H1 (cell line): Measurements from ENCODE around the gene S100A12. TPM values are rescaled to one million over a fixed set of nuclear protein-coding genes. Genes with fewer than 3 reads are reported as not detected.

Experiments
- CTCF ChIA-PET: fragments of 300-600 bp; sonication (Branson Sonifier 250); formaldehyde crosslinking; loops from one replicate; lab custom pipeline; 2021; ENCODE audit not compliant: partially characterized antibody; lab: Charles Lee
- POLR2A ChIA-PET: fragments of 300-600 bp; sonication (Branson Sonifier 250); formaldehyde crosslinking; loops from one replicate; lab custom pipeline; 2021; ENCODE audit warnings: inconsistent platforms; ENCODE audit not compliant: partially characterized antibody; lab: Charles Lee
- DNase-seq, 2 experiments: peaks; one replicate each; pipeline versions ENCODE4 v3.0.0 to v3.0.0-alpha.2; 2010 to 2022; ENCODE audit warnings: low spot score in 2 of 2, low read depth in 1 of 2, mixed read lengths in 1 of 2
- FAIRE-seq: peaks from 2 replicates; lab custom pipeline; 2011; peaks lifted over from hg19 to GRCh38; lab: Jason Lieb, UNC
- H2AFZ ChIP-seq: 2 replicates; pipeline ENCODE4 v1.8.1; 2012; ENCODE audit warnings: low read length, inconsistent platforms
- H2AK5ac ChIP-seq: 2 replicates; pipeline ENCODE4 v1.6.1; 2013; ENCODE audit warnings: low read depth, low read length
- H2BK120ac ChIP-seq: replicated peaks from 2 replicates; pipeline ENCODE3; 2013; ENCODE audit warnings: low read depth, low read length, inconsistent platforms
- H2BK12ac ChIP-seq: 2 replicates; pipeline ENCODE4 v1.6.1; 2013; ENCODE audit warnings: low read depth, low read length
- H2BK15ac ChIP-seq: 2 replicates; pipeline ENCODE4 v1.6.1; 2013; ENCODE audit warnings: low read length
- H2BK20ac ChIP-seq: 2 replicates; pipeline ENCODE4 v1.6.1; 2013; ENCODE audit warnings: low read length
- H2BK5ac ChIP-seq: 2 replicates; pipeline ENCODE4 v1.6.1; 2013; ENCODE audit warnings: low read depth, low read length
- H3K14ac ChIP-seq: 2 replicates; pipeline ENCODE4 v1.6.1; 2013; ENCODE audit warnings: inconsistent platforms; ENCODE audit not compliant: insufficient read length
- H3K18ac ChIP-seq: 2 replicates; pipeline ENCODE4 v1.6.1; 2013; ENCODE audit warnings: low read length; ENCODE audit errors: extremely low read depth
- H3K23ac ChIP-seq: 2 replicates; pipeline ENCODE4 v1.6.1; 2013; ENCODE audit warnings: inconsistent platforms; ENCODE audit not compliant: insufficient read length
- H3K23me2 ChIP-seq: 2 replicates; pipeline ENCODE4 v1.6.1; 2013; ENCODE audit warnings: low read depth, low read length
- H3K27ac ChIP-seq: 2 replicates; pipeline ENCODE4 v1.6.1; 2011; ENCODE audit warnings: low read depth, low read length, inconsistent platforms
- H3K27me3 ChIP-seq, 4 experiments: replicated peaks in 1 of 4; 1 replicate in 1 of 4; 2 replicates in 3 of 4; pipeline versions ENCODE4 v1.6.1 to v1.8.1; 2011 to 2013; ENCODE audit warnings: low read length in 3 of 4, mild to moderate bottlenecking in 3 of 4, inconsistent platforms in 2 of 4, mixed read lengths in 2 of 4, moderate library complexity in 1 of 4; ENCODE audit not compliant: control insufficient read depth in 3 of 4, insufficient read depth in 3 of 4; ENCODE audit errors: extremely low read depth in 1 of 4
- H3K36me3 ChIP-seq, 4 experiments: 2 replicates each; pipeline versions ENCODE4 v1.6.1 to v1.8.1; 2011 to 2013; ENCODE audit warnings: mild to moderate bottlenecking in 4 of 4, low read length in 3 of 4, moderate library complexity in 2 of 4, control low read depth in 1 of 4, inconsistent platforms in 1 of 4; ENCODE audit not compliant: insufficient read depth in 4 of 4, control insufficient read depth in 2 of 4
- H3K4ac ChIP-seq: replicated peaks from 2 replicates; pipeline ENCODE3; 2013; ENCODE audit warnings: low read length, low read depth, mixed read lengths, inconsistent platforms; ENCODE audit not compliant: insufficient read length
- H3K4me1 ChIP-seq, 4 experiments: replicated peaks in 1 of 4; 1 replicate in 1 of 4; 2 replicates in 3 of 4; pipeline versions ENCODE4 v1.6.1 to v1.8.1; 2011 to 2013; ENCODE audit warnings: low read length in 3 of 4, inconsistent platforms in 2 of 4, mixed read lengths in 1 of 4; ENCODE audit not compliant: insufficient read depth in 4 of 4, control insufficient read depth in 3 of 4
- H3K4me2 ChIP-seq, 2 experiments: 2 replicates each; pipeline versions ENCODE4 v1.6.1 to v1.8.1; 2011 to 2013; ENCODE audit warnings: low read depth in 2 of 2, low read length in 2 of 2, control low read depth in 1 of 2, inconsistent platforms in 1 of 2, mild to moderate bottlenecking in 1 of 2; ENCODE audit not compliant: insufficient read depth in 1 of 2
- H3K4me3 ChIP-seq, 4 experiments: fragments of 200-600, 300-600 bp in 1 of 4; sonication (generic), shearing (Covaris generic), sonication (Bioruptor Twin) in 1 of 4; 2 replicates each; pipeline versions ENCODE4 v1.5.1 to v1.8.1; 2011 to 2016; ENCODE audit warnings: low read length in 4 of 4, low read depth in 3 of 4, control low read depth in 2 of 4, inconsistent platforms in 2 of 4, mild to moderate bottlenecking in 2 of 4, mixed read lengths in 1 of 4, moderate library complexity in 1 of 4; ENCODE audit not compliant: insufficient read depth in 2 of 4; ENCODE audit errors: extremely low read depth in 1 of 4
- H3K56ac ChIP-seq: replicated peaks from 2 replicates; pipeline ENCODE3; 2013; ENCODE audit warnings: low read depth, mild to moderate bottlenecking, mixed read lengths, low read length, inconsistent platforms; ENCODE audit not compliant: insufficient read length
- H3K79me1 ChIP-seq: 2 replicates; pipeline ENCODE4 v1.6.1; 2013; ENCODE audit warnings: low read depth, low read length, control low read depth
- H3K79me2 ChIP-seq, 2 experiments: 2 replicates each; pipeline versions ENCODE4 v1.6.1 to v1.8.1; 2012 to 2013; ENCODE audit warnings: low read length in 2 of 2, mild to moderate bottlenecking in 2 of 2, inconsistent platforms in 1 of 2; ENCODE audit not compliant: insufficient read depth in 2 of 2, control insufficient read depth in 1 of 2
- H3K9ac ChIP-seq, 4 experiments: replicated peaks in 1 of 4; 1 replicate in 1 of 4; 2 replicates in 3 of 4; pipeline versions ENCODE4 v1.6.1 to v1.8.1; 2011 to 2013; ENCODE audit warnings: low read depth in 3 of 4, low read length in 3 of 4, control low read depth in 2 of 4, mild to moderate bottlenecking in 2 of 4, moderate library complexity in 2 of 4, inconsistent platforms in 1 of 4; ENCODE audit errors: extremely low read depth in 1 of 4
- H3K9me3 ChIP-seq, 2 experiments: 2 replicates each; pipeline versions ENCODE4 v1.6.1 to v1.8.1; 2012 to 2013; ENCODE audit warnings: mild to moderate bottlenecking in 2 of 2, moderate library complexity in 2 of 2, control low read depth in 1 of 2, inconsistent platforms in 1 of 2, low read depth in 1 of 2, low read length in 1 of 2, mixed read lengths in 1 of 2; ENCODE audit not compliant: insufficient read depth in 2 of 2
- H4K20me1 ChIP-seq, 2 experiments: replicated peaks in 1 of 2; 2 replicates each; pipeline versions ENCODE3 to v1.8.1; 2011 to 2013; ENCODE audit warnings: inconsistent platforms in 2 of 2, low read length in 2 of 2, mild to moderate bottlenecking in 1 of 2; ENCODE audit not compliant: insufficient read depth in 2 of 2, control insufficient read depth in 1 of 2
- H4K5ac ChIP-seq: 2 replicates; pipeline ENCODE4 v1.6.1; 2013; ENCODE audit warnings: low read length, low read depth, mixed read lengths, inconsistent platforms; ENCODE audit not compliant: insufficient read length
- H4K8ac ChIP-seq: 2 replicates; pipeline ENCODE4 v1.8.0; 2013; ENCODE audit warnings: mild to moderate bottlenecking, moderate library complexity, low read length, inconsistent platforms; ENCODE audit not compliant: insufficient read depth; ENCODE audit errors: extremely low read depth
- H4K91ac ChIP-seq: replicated peaks from 2 replicates; pipeline ENCODE3; 2013; ENCODE audit warnings: low read length, mixed read lengths, inconsistent platforms; ENCODE audit not compliant: insufficient read length
- JUN ChIP-seq: IDR thresholded peaks from 2 replicates; pipeline ENCODE4 v1.6.1; 2011; ENCODE audit warnings: low read depth, mild to moderate bottlenecking, improper control_type of control experiment, low read length
- JUND ChIP-seq: IDR thresholded peaks from 2 replicates; pipeline ENCODE4 v1.6.1; 2011; ENCODE audit warnings: mild to moderate bottlenecking, improper control_type of control experiment, low read length
- WGBS, 2 experiments: shearing (Covaris generic) in 1 of 2; methylation state at CpG; one replicate each; pipeline versions ENCODE4 v1.1.6 to v1.1.7; 2013 to 2015; ENCODE audit warnings: low lambda C conversion rate in 2 of 2, mixed read lengths in 2 of 2, inconsistent platforms in 1 of 2, low coverage in 1 of 2, missing lambda C conversion rate in 1 of 2; ENCODE audit not compliant: insufficient replicate concordance in 2 of 2, insufficient coverage in 1 of 2, insufficient read length in 1 of 2; ENCODE audit errors: extremely low coverage in 1 of 2, missing lambda C conversion rate in 1 of 2; 5-methylcytosine and 5-hydroxymethylcytosine counted together
- polyA plus RNA-seq, 7 experiments: library from polyadenylated mRNA; depleted of rRNA in 3 of 7; stranded (reverse) in 5 of 7; unstranded in 2 of 7; fragments of >200 nt in 5 of 7; fragments of 200-250 nt in 2 of 7; gene quantifications; 1 replicate in 5 of 7; 2 replicates in 1 of 7; 4 replicates in 1 of 7; pipeline versions ENCODE4 v1.2.1 to v1.2.3, GENCODE V29; 2011 to 2013; ENCODE audit warnings: missing spikeins in 2 of 7, mixed read lengths in 2 of 7
- total RNA-seq: library from RNA; stranded (reverse); fragmentation: NEBNext Ultra II Directional; extraction: Animal tissue kit (Norgen Biotek cat#: 25700); gene quantifications from 2 replicates; pipeline ENCODE4 v1.2.1, GENCODE V29; 2021

Gene S100A12
- total and polyA plus RNA-seq, 2 of the 8 experiments (the other 6 are each of a cell fraction or from before 2014, with no cell fraction given), result not detected

DNA sequence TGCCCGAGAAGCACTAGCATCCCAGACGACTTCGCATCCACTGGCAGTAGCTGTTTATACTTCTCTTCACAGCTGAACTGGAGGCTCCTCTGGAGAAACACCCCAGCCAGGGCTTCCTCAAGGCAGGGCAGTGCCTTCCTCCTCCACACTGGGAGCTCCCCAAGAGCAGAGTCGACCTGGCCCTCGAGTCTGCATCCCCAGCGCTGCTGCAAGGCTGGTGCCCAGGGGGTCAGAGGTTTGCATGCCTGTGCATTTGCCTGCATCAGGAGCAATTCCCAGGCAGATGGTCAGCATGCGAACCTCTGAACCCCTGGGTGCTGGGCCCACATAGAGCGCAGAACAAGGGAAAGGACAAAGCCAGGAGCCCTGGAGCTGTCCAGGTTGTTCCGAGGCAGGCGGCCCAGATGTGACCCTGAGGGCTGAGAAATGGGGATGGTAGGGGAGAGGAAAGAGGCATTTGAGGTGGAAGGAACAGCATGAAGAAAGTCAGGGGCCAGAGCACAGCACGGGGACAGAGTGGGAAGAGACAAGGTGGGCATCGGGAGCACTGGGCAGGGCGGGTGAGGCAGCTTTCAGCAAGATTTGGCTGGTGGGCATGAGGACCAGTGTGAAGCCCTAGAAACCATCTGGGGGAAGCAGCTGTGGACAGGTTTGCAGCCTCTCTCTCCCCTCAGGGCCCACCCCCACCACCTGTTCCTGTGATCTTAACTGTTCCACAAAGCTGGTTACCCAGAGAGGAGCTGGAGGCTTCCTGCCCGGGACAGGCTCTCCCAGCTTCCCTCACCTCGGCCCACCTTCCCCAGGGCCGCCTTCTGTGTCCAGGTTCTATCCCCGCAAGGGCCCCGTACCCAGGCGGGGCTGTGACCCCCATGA, 21.9 kb upstream of the S100A12 start:
- H3K23me2 ChIP-seq, result no peaks in the 10 kb centered on the region
- TF ChIP-seq JUN (no peak), JUND (no peak)
- no peak overlapping the region for H3K9ac ChIP-seq
- H4K5ac ChIP-seq, result no peak overlapping the region
- no peak overlapping the region for H2BK5ac ChIP-seq
- H3K9me3 ChIP-seq, result no peaks in the 10 kb centered on the region
- FAIRE-seq (no peak), DNase-seq (peak in 1 of 2 experiments; percentile 28)
- no peak overlapping the region for H2BK120ac ChIP-seq
- no peak overlapping the region for H2BK12ac ChIP-seq
- no peak overlapping the region for H2AK5ac ChIP-seq
- CTCF ChIA-PET, result interaction anchor here (0.8 to 6.4 kb wide), 6 partner anchors 11 to 136 kb away, joined by 3 to 63 read pairs (median 4); partner anchors contain the start of genes PGLYRP4 and S100A9
- POLR2A ChIA-PET, result no interaction called here
- no peak overlapping the region for H4K91ac ChIP-seq
- no peaks in the 10 kb centered on the region for H3K4me1 ChIP-seq
- no peak overlapping the region for H3K14ac ChIP-seq
- no peak overlapping the region for H2AFZ ChIP-seq
- H3K23ac ChIP-seq, result no peak overlapping the region
- no peak overlapping the region for H3K4ac ChIP-seq
- no peak overlapping the region for H3K56ac ChIP-seq
- H3K27me3 ChIP-seq, result no peaks in the 10 kb centered on the region
- WGBS, 2 experiments, result 89% methylated on average over 19 of the region's 19 CpGs; no CpG with 5 or more reads in 1 of the 2 experiments
- no peak overlapping the region for H3K4me3 ChIP-seq
- no peaks in the 10 kb centered on the region for H3K36me3 ChIP-seq
- H3K79me2 ChIP-seq, result no peaks in the 10 kb centered on the region
- H3K4me2 ChIP-seq, result no peak overlapping the region
- H3K79me1 ChIP-seq, result no peaks in the 10 kb centered on the region
- H3K18ac ChIP-seq, result no peak overlapping the region
- no peak overlapping the region for H3K27ac ChIP-seq
- no peak overlapping the region; the same call in 1 of the 2 replicates for H4K8ac ChIP-seq
- H4K20me1 ChIP-seq, result no peaks in the 10 kb centered on the region
- H2BK20ac ChIP-seq, result no peak overlapping the region
- no peak overlapping the region for H2BK15ac ChIP-seq
